Mesothelial cell of epicardium (in vitro differentiated cells): Measurements from ENCODE around the gene PLAC9. TPM values are rescaled to one million over a fixed set of nuclear protein-coding genes. Genes with fewer than 3 reads are reported as not detected.

Source experiments
- DNase-seq, 2 experiments: peaks; one replicate each; pipeline ENCODE4 v3.0.0; 2021; ENCODE audit warnings: low spot score in 2 of 2; ENCODE audit not compliant: unreplicated experiment in 2 of 2
- H3K27ac Mint-ChIP-seq: 2 replicates; pipeline ENCODE4 v1.8.0; 2021; ENCODE audit warnings: mixed read lengths
- H3K27me3 Mint-ChIP-seq: 2 replicates; pipeline ENCODE4 v1.8.0; 2021; ENCODE audit warnings: low read depth, mixed read lengths
- H3K36me3 Mint-ChIP-seq: 2 replicates; pipeline ENCODE4 v1.8.0; 2021; ENCODE audit warnings: mixed read lengths
- H3K4me1 Mint-ChIP-seq: 2 replicates; pipeline ENCODE4 v1.8.0; 2021; ENCODE audit warnings: mixed read lengths
- H3K4me3 Mint-ChIP-seq: 2 replicates; pipeline ENCODE4 v1.8.0; 2021; ENCODE audit warnings: mild to moderate bottlenecking, moderate library complexity, mixed read lengths
- H3K9me3 Mint-ChIP-seq: 2 replicates; pipeline ENCODE4 v1.8.0; 2021; ENCODE audit warnings: mixed read lengths
- CTCF ChIP-seq: fragments of 200-600 bp; sonication (generic); IDR thresholded peaks from one replicate; pipeline ENCODE4 v1.5.0; 2021; ENCODE audit warnings: antibody characterized with exemption; ENCODE audit not compliant: unreplicated experiment
- total RNA-seq: library from RNA; stranded (reverse); gene quantifications from 3 replicates; pipeline ENCODE4 v1.2.1, GENCODE V29; 2021

The PLAC9 gene
- total RNA-seq, 1 donor from 2014 or later: 25.1 TPM

- no peaks in the 10 kb centered on the region for H3K9me3 Mint-ChIP-seq
- DNase-seq: no peak
- H3K36me3 Mint-ChIP-seq: peaks cover 68% of the 10 kb centered on the region
- peak overlapping the region; percentile 86 for H3K27ac Mint-ChIP-seq
- TF ChIP-seq CTCF: no peak
- peaks cover 28% of the 10 kb centered on the region for H3K4me1 Mint-ChIP-seq
- no peaks in the 10 kb centered on the region for H3K27me3 Mint-ChIP-seq
- H3K4me3 Mint-ChIP-seq: no peak overlapping the region
Measured at GRCh38 chr10:80158598-80159127, 26.1 kb downstream of the PLAC9 start.

GRCh38 chr10:80159166-80159873, 26.8 kb downstream of the PLAC9 start:
- Mint-ChIP-seq H3K4me3 (no peak overlapping the region), H3K36me3 (peaks cover 70% of the 10 kb centered on the region), H3K27me3 (no peaks in the 10 kb centered on the region), H3K27ac (peak overlapping the region; percentile 86), H3K4me1 (peaks cover 28% of the 10 kb centered on the region), H3K9me3 (no peaks in the 10 kb centered on the region)
- no peak for DNase-seq
- TF ChIP-seq CTCF: no peak

- Mint-ChIP-seq H3K9me3 (no peaks in the 10 kb centered on the region), H3K27me3 (no peaks in the 10 kb centered on the region), H3K36me3 (peaks cover 59% of the 10 kb centered on the region), H3K27ac (peak overlapping the region; percentile 76), H3K4me3 (no peak overlapping the region), H3K4me1 (peaks cover 24% of the 10 kb centered on the region)
- no peak for TF ChIP-seq CTCF
- no peak for DNase-seq
Measured at GRCh38 chr10:80160361-80161320, 28.1 kb downstream of the PLAC9 start.

- Mint-ChIP-seq H3K4me1 (peaks cover 24% of the 10 kb centered on the region), H3K4me3 (no peak overlapping the region), H3K27me3 (no peaks in the 10 kb centered on the region), H3K27ac (peak overlapping the region; percentile 60), H3K9me3 (no peaks in the 10 kb centered on the region), H3K36me3 (peaks cover 59% of the 10 kb centered on the region)
- TF ChIP-seq CTCF: peak; percentile 47
- no peak for DNase-seq
Measured at GRCh38 chr10:80161321-80162083, 29.0 kb downstream of the PLAC9 start.

GRCh38 chr10:80163741-80164341, 31.3 kb downstream of the PLAC9 start:
- Mint-ChIP-seq H3K27ac (no peak overlapping the region), H3K36me3 (peaks cover 40% of the 10 kb centered on the region), H3K4me3 (no peak overlapping the region), H3K9me3 (no peaks in the 10 kb centered on the region), H3K4me1 (peaks cover 15% of the 10 kb centered on the region), H3K27me3 (no peaks in the 10 kb centered on the region)
- DNase-seq: no peak
- TF ChIP-seq CTCF: no peak
